Activated CD4-positive, CD25-positive, alpha-beta regulatory T cell (primary cell): ENCODE results near the gene PTPRK.
"Not testable (repeated sequence)": the region's sequence is repeated elsewhere in the genome, so short reads cannot be mapped to it uniquely, and the experiment has no call there.

Source experiments
- DNase-seq, 4 experiments: peaks; one replicate each; lab custom pipeline; 2025; lab: John Stamatoyannopoulos, UW

PTPRK gene

GRCh38 chr6:128438393-128438792 lies 82.0 kb downstream of the PTPRK start:
- no peak for DNase-seq

DNA sequence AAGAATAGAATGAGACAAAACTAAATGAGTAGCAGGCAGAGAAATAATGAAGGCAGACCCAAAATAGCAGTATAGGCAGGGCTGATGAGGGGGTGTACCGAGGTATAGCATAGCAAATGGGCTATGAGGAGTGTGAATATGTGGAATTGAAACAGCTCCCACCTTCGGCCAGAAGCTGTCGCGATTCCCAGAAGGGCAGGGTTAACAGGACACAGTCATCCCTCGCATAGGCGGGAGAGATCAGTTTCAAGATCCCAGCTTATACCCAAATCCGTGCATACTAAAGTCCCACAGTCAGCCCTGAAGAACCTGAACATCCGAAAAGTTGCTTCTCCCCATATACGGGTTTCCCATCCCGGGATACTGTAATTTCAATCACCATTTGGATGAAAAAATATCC lies 82.7 kb downstream of the PTPRK start:
- no peak for DNase-seq

- DNase-seq: not testable (repeated sequence)
Observed at GRCh38 chr6:128434752-128435151, 85.6 kb downstream of the PTPRK start.

GRCh38 chr6:128432394-128432793 lies 88.0 kb downstream of the PTPRK start:
- no peak for DNase-seq

DNA sequence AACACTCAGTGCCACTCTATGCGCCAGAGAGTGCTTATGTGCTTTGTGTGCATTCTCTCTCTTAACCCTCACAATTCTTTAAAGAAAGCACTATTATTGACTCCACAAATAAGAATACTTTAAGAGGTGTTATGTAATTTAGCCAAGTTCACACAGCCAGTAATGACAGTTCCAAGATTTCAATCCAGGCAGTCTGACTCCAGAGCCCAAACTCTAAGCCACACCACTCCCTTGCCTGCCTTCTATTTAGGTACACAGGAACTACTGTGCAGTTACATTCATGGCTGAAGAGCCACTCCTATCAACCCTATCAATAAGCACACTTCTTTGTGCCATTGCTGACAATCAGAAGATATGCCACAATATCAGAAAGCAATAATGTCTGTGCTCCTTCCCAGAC lies 93.3 kb downstream of the PTPRK start:
- no peak for DNase-seq

- no peak for DNase-seq
Observed at GRCh38 chr6:128425856-128426255, 94.5 kb downstream of the PTPRK start.

DNA sequence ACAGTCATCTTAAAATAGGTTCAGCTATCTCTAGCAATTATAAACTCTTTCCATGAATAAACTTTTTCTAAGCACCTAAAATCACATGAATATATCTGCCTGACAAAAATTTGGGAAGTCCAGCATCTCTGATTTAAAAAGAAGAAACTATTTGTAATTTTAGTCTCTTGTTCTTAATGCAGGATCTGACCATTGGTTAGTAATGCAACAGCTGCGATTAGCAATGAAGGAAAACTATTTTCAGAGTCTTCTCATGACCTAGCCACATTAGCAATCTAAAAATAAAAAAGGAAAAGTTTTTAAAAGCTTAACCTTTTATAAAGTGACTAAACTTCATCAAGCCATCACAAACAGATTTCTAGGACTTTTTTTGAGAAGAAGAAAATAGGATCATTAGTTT lies 97.5 kb downstream of the PTPRK start:
- no peak for DNase-seq

- no peak for DNase-seq
Observed at GRCh38 chr6:128422200-128422599, 98.2 kb downstream of the PTPRK start.

- DNase-seq: no peak
Observed at GRCh38 chr6:128421788-128422187, 98.6 kb downstream of the PTPRK start.

- DNase-seq: no peak
Observed at GRCh38 chr6:128417698-128418097, 102.7 kb downstream of the PTPRK start.

GRCh38 chr6:128415387-128415786 lies 105.0 kb downstream of the PTPRK start:
- no peak for DNase-seq

GRCh38 chr6:128414943-128415342 lies 105.5 kb downstream of the PTPRK start:
- no peak for DNase-seq

- no peak for DNase-seq
Observed at GRCh38 chr6:128413291-128413690, 107.1 kb downstream of the PTPRK start.

GRCh38 chr6:128412680-128413079 lies 107.7 kb downstream of the PTPRK start:
- DNase-seq: no peak

GRCh38 chr6:128410584-128410983 lies 109.8 kb downstream of the PTPRK start:
- DNase-seq: no peak

DNA sequence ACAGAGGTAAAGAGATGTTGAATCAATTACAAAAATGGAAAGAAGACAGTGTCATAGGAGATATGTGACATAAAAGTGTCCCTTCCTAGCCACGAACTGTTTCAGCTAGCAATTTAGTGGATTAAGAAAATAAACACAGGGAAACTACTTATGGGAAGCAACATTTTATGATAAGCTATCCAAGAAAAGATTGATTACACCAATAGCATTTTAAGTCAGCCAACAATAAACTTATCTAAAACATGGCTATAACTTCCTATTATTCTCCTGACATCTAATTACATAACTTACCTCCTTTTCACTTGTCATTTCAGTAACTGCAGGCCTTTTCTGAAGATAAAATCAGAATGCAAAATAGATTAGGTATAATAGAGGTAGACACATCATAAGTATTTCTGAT lies 111.4 kb downstream of the PTPRK start:
- DNase-seq: no peak

DNA sequence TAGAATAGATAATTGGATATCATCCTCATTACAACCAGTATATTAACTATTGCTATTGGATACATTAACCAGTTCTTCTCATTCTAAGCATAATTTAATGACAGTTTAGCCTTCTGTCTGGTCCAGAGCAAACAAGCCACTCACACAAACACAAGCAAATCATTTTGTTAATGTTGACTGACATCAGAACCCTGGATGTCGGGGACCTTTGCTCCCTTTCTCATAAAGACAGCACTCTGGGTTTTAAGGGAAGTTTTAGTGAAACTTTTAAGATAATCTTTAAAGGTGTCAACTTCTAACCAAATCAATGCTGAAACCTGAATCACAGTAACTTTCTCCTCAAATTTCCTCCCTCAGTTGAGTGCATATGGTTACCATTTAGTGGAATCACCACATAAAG lies 113.9 kb downstream of the PTPRK start:
- no peak for DNase-seq

GRCh38 chr6:128403618-128404444 lies 116.6 kb downstream of the PTPRK start:
- DNase-seq: no peak

- no peak for DNase-seq
Observed at GRCh38 chr6:128400875-128401274, 119.5 kb downstream of the PTPRK start.

DNA sequence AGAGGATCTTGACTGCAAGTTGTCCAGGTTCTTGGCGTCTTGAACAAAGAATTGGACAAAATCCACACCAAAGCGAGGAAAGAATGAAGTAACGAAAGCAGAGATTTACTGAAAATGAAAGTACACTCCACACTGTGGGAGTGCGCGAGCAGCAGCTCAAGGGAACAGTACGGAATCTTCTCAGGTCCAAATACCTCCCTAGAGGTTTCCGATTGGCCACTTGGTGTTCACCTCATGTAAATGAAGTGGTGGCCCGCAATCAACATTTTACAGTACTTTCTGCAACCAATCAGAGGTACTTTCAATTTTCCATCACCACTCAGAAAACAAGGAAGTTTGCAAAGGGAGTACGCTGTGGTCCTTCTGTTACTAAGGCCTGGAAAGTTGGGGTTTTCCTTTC lies 122.4 kb downstream of the PTPRK start:
- no peak for DNase-seq

DNA sequence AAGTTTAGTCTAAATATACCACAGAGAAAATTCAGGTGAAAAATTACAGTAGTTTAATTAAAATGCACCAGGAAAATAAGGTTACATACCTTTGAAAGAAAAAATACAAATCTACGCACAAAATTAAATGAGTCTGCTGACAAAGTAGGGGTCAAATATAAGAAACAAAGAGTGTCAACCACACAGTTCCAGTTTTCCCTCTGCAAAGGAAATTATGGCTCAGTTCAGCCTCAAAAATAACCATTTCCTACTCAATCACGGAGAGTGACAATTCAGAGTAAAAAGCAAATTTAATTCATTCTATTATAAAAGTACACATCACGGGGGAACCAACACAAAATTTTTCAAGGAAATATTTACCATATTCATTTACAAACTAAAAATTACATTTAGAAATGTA lies 124.8 kb downstream of the PTPRK start:
- DNase-seq: no peak

DNA sequence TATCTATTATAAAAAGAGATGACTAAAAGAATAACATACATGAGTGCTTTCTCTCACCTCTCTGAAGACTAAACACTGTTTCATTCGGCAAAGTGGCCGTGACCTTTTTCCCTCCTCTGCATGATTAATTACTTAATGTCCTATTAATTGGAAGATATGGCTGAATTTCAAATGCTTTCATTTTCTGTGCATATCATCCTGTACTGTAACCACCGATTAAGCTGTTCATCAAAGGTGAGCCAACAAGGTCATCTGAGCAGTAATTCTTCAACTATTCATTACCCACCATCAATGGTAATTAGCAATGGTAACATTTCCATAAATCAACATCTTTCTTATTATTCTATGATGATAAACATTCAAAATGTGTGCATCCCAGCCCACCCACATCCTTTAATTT lies 125.2 kb downstream of the PTPRK start:
- DNase-seq: no peak

GRCh38 chr6:128394167-128394566 lies 126.2 kb downstream of the PTPRK start:
- DNase-seq: no peak

DNA sequence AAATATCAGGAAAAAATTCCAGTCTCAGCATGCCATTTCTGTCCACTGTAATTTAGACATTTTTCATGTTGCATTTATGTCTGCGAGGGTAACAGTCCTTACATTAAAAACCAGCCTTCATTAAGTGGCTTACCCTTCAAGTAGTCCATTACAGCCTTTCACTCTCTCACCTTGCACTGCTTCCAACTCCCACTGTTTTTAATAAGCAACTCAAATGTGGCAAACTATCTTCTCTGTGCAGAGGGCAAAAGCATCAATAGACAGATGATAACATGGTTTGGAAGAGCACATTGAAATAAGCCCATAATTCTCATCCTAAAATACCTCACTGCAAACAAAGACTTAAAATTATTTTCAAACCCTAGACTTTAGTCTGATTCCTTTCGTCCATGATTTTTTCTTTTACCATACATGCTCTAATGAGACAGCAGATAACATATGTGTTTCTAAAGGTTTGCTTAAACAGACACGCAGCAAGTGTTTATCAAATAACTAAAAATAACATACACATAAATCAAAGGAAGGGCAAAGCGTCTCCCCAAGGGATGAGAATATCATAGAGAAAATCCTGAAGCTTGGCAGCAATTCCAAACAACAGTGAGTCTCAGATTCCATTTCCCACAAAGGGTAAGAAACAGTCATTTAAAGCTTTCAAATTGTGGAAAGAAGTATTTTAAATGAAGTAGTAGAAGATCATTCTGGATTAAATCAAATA lies 130.4 kb downstream of the PTPRK start:
- no peak for DNase-seq
